Measurements from ENCODE around the gene EXD3. TPM values are rescaled to one million over a fixed set of nuclear protein-coding genes. Genes with fewer than 3 reads are reported as not detected.
A peak's percentile ranks its signal among the peaks of the same experiment; 100 is the strongest.

The EXD3 gene
- total RNA-seq, 4 donors from 2014 or later: 11.8 to 49.0 (median 31.5) TPM

- Histone ChIP-seq H3K4me3 (no peak overlapping the region), H3K36me3 (no peaks in the 10 kb centered on the region), H3K9me3 (no peaks in the 10 kb centered on the region), H3K27ac (peak overlapping the region in 1 of 2 donors; percentile 76), H3K4me1 (peaks cover 0 to 12% of the 10 kb centered on the region in 2 donors), H3K27me3 (peaks cover 0 to 9% of the 10 kb centered on the region in 2 donors)
- TF ChIP-seq POLR2A (IDR thresholded peaks at IDR 0.05) (no peak), CTCF (IDR thresholded peaks at IDR 0.05) (no peak)
- DNase-seq: no peak
- intact Hi-C loops (cut with DNase I; ENCODE audit: low total_unique reads): no loop called here
Measured at GRCh38 chr9:137317718-137318511, 105.0 kb downstream of the EXD3 start.

DNA sequence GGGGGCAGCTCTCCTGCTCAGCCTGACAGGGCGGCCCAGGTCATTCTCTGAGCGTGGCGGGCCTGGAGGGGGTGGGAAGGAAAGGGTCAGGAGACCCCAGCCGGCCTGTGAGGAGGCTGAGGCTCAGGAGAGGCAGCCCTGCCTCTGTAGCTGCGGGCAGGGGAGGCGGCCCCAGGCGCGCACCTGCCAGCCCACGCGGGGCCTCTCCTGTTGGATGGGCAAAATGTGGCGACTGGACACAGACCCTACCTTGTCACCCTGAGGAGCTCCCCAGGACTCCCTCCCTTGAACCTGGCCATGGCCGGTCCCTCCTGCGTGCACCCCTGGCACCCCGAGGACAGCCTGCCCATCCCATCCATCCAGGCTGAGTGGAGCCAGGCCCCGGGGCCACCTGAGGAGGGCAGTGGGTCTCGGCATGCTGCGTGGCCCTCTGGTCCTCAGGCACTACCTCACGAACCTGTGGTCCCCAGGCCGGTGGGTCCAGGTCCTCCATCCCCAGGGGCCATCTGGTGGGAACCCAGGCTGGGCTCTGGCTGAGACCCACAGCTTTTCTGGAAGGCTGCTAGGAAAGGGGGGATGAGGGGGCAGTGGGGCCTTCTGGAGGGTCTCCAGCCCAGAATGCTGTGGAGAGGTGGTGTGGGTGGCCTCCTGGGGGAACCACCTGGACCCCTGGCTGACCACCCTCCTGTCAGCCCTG is 105.8 kb downstream of the EXD3 start:
- Histone ChIP-seq H3K36me3 (no peaks in the 10 kb centered on the region), H3K9me3 (no peaks in the 10 kb centered on the region), H3K4me1 (peaks cover 0 to 12% of the 10 kb centered on the region in 2 donors), H3K27me3 (peaks cover 0 to 9% of the 10 kb centered on the region in 2 donors), H3K27ac (peak overlapping the region in 1 of 2 donors; percentile 76), H3K4me3 (no peak overlapping the region)
- DNase-seq: no peak
- intact Hi-C loops (cut with DNase I; ENCODE audit: low total_unique reads): no loop called here
- no peak for TF ChIP-seq POLR2A (IDR thresholded peaks at IDR 0.05)
- no peak for TF ChIP-seq CTCF (IDR thresholded peaks at IDR 0.05)

DNA sequence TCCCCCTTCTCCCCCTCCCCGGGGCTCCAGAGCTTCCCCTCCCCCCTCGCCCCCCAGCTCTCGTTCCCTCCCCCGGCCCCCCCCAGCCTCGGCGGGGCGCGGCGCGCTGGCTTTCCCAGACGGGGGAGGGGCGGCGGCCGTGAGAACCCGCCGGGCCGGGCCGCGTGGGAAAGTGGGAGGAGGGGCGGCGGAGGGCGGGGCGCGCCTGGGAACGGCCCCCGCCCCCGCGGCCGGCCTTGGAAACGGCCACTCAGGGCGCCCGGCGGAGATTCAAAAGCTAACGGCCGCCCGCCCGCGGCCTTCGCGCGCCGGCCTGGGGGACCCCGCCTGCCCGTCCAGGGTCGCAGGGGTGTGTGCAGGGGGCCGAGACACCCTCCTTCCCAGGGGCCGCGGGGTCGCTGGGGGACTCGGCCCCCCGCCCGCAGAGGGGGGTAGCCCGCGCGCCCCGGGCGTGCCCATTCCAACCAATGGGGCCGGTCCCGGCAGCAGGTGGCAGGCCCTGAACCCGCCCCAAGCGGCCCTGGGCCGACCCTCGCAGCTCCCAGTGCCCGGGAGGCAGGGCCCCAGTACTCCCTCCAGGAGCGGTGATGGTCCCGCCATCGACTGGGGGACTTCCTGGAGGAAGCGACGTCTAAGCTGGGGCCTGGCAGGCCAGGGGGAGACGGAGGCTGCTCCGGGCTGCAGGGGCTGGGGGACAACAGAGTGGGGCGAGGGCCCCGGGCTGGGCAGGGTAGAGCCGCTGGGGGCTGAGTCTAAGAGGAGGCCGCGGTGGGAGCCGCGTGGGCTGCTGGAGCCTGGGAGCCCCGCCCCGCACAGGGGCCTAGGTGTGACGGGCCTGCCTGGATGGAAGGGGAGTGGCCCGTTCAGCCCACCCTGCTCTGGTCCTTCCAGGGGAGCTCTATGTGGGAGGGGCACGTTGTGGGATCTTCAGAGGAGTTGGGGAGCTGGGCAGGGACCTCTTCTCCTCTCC is 106.7 kb downstream of the EXD3 start:
- Histone ChIP-seq H3K27ac (peak overlapping the region; percentile 36 to 54), H3K4me1 (peaks cover 0 to 12% of the 10 kb centered on the region in 2 donors), H3K27me3 (peaks cover 0 to 9% of the 10 kb centered on the region in 2 donors), H3K9me3 (no peaks in the 10 kb centered on the region), H3K36me3 (no peaks in the 10 kb centered on the region), H3K4me3 (peak overlapping the region in 1 of 2 donors; percentile 11)
- intact Hi-C loops (cut with DNase I; ENCODE audit: low total_unique reads): no loop called here
- DNase-seq: peak; percentile 15 to 31
- TF ChIP-seq POLR2A (IDR thresholded peaks at IDR 0.05) (no peak), CTCF (IDR thresholded peaks at IDR 0.05) (no peak)

GRCh38 chr9:137315581-137316011 is 107.4 kb downstream of the EXD3 start:
- peaks cover 0 to 12% of the 10 kb centered on the region in 2 donors for H3K4me1 ChIP-seq
- no peaks in the 10 kb centered on the region for H3K9me3 ChIP-seq
- H3K36me3 ChIP-seq: no peaks in the 10 kb centered on the region
- no peak for TF ChIP-seq POLR2A (IDR thresholded peaks at IDR 0.05)
- no peak for TF ChIP-seq CTCF (IDR thresholded peaks at IDR 0.05)
- DNase-seq: no peak
- peak overlapping the region; percentile 36 to 50 for H3K27ac ChIP-seq
- H3K4me3 ChIP-seq: peak overlapping the region in 1 of 2 donors; percentile 11
- intact Hi-C loops (cut with DNase I; ENCODE audit: low total_unique reads): no loop called here
- H3K27me3 ChIP-seq: peaks cover 0 to 9% of the 10 kb centered on the region in 2 donors
